H9 (cell line): ENCODE results near the gene S100A3. TPM values are rescaled to one million over a fixed set of nuclear protein-coding genes. Genes with fewer than 3 reads are reported as not detected.

Source experiments
- DNase-seq: peaks from one replicate; pipeline ENCODE4 v3.0.0-alpha.2; 2017
- H2AFZ ChIP-seq: one replicate; pipeline ENCODE4 v1.6.1; 2013; ENCODE audit warnings: mild to moderate bottlenecking, low read length, control low read depth, moderate library complexity
- H2AK5ac ChIP-seq: 2 replicates; pipeline ENCODE4 v1.6.1; 2013; ENCODE audit warnings: low read length, control low read depth, mixed read lengths; ENCODE audit not compliant: insufficient read length
- H2BK120ac ChIP-seq: one replicate; pipeline ENCODE4 v1.6.1; 2013; ENCODE audit warnings: low read depth, mild to moderate bottlenecking, low read length, control low read depth, inconsistent platforms; ENCODE audit not compliant: poor library complexity, severe bottlenecking
- H2BK12ac ChIP-seq: 2 replicates; pipeline ENCODE4 v1.6.1; 2013; ENCODE audit warnings: low read length, control low read depth, mixed read lengths, low read depth; ENCODE audit not compliant: insufficient read length
- H2BK15ac ChIP-seq: 2 replicates; pipeline ENCODE4 v1.6.1; 2013; ENCODE audit warnings: low read depth, low read length, control low read depth
- H2BK20ac ChIP-seq: one replicate; pipeline ENCODE4 v1.6.1; 2013; ENCODE audit warnings: low read depth, mild to moderate bottlenecking, low read length, control low read depth, inconsistent platforms; ENCODE audit not compliant: poor library complexity, severe bottlenecking
- H2BK5ac ChIP-seq: 2 replicates; pipeline ENCODE4 v1.6.1; 2013; ENCODE audit warnings: low read length, control low read depth, mixed read lengths; ENCODE audit not compliant: insufficient read length
- H3K14ac ChIP-seq: 2 replicates; pipeline ENCODE4 v1.6.1; 2013; ENCODE audit warnings: low read length, control low read depth; ENCODE audit not compliant: insufficient read depth
- H3K18ac ChIP-seq: 2 replicates; pipeline ENCODE4 v1.6.1; 2013; ENCODE audit warnings: low read depth, mild to moderate bottlenecking, mixed read lengths, low read length, control low read depth; ENCODE audit not compliant: insufficient read length
- H3K23ac ChIP-seq: 2 replicates; pipeline ENCODE4 v1.6.1; 2013; ENCODE audit warnings: low read length, control low read depth, mixed read lengths, low read depth; ENCODE audit not compliant: insufficient read length
- H3K23me2 ChIP-seq: 2 replicates; pipeline ENCODE4 v1.6.1; 2013; ENCODE audit warnings: low read depth, mild to moderate bottlenecking, mixed read lengths, low read length, control low read depth; ENCODE audit not compliant: insufficient read length, poor library complexity, severe bottlenecking
- H3K27ac ChIP-seq: 2 replicates; pipeline ENCODE4 v1.5.1; 2013; ENCODE audit warnings: low read length, control low read depth, mixed read lengths, low read depth; ENCODE audit not compliant: insufficient read length
- H3K27me3 ChIP-seq: 2 replicates; pipeline ENCODE4 v1.6.1; 2013; ENCODE audit warnings: low read length, control low read depth, inconsistent platforms; ENCODE audit not compliant: insufficient read depth
- H3K4ac ChIP-seq: 2 replicates; pipeline ENCODE4 v1.6.1; 2013; ENCODE audit warnings: low read depth, mild to moderate bottlenecking, control low read depth, inconsistent platforms, low read length, moderate library complexity
- H3K4me1 ChIP-seq: 2 replicates; pipeline ENCODE4 v1.6.1; 2013; ENCODE audit warnings: low read length, control low read depth, inconsistent platforms; ENCODE audit not compliant: insufficient read depth
- H3K4me2 ChIP-seq: 2 replicates; pipeline ENCODE4 v1.6.1; 2013; ENCODE audit warnings: low read length, control low read depth, mixed read lengths; ENCODE audit not compliant: insufficient read length, insufficient read depth
- H3K56ac ChIP-seq: 2 replicates; pipeline ENCODE4 v1.6.1; 2013; ENCODE audit warnings: low read depth, mild to moderate bottlenecking, mixed read lengths, low read length, control low read depth; ENCODE audit not compliant: insufficient read length
- H3K79me1 ChIP-seq: 2 replicates; pipeline ENCODE4 v1.6.1; 2013; ENCODE audit warnings: low read depth, mild to moderate bottlenecking, moderate library complexity, low read length, control low read depth, inconsistent platforms; ENCODE audit not compliant: insufficient read depth, poor library complexity, severe bottlenecking
- H3K79me2 ChIP-seq: 2 replicates; pipeline ENCODE4 v1.6.1; 2013; ENCODE audit warnings: low read length, control low read depth, inconsistent platforms; ENCODE audit not compliant: insufficient read depth
- H3K9ac ChIP-seq: 2 replicates; pipeline ENCODE4 v1.6.1; 2013; ENCODE audit warnings: low read length, control low read depth, mixed read lengths; ENCODE audit not compliant: insufficient read length; ENCODE audit errors: extremely low read depth
- H3K9me3 ChIP-seq: one replicate; pipeline ENCODE4 v1.6.1; 2013; ENCODE audit warnings: low read depth, low read length, inconsistent platforms; ENCODE audit not compliant: control insufficient read depth
- H3T11ph ChIP-seq: one replicate; pipeline ENCODE4 v1.6.1; 2013; ENCODE audit warnings: mild to moderate bottlenecking, low read length, control low read depth, inconsistent platforms
- H4K20me1 ChIP-seq: one replicate; pipeline ENCODE4 v1.6.1; 2013; ENCODE audit not compliant: control insufficient read depth, insufficient read length, insufficient read depth
- H4K5ac ChIP-seq: 2 replicates; pipeline ENCODE4 v1.6.1; 2013; ENCODE audit warnings: low read depth, mild to moderate bottlenecking, mixed read lengths, low read length, control low read depth; ENCODE audit not compliant: insufficient read length
- H4K8ac ChIP-seq: replicated peaks from 2 replicates; pipeline ENCODE4 v1.6.1; 2013; ENCODE audit warnings: low read length, control low read depth, mixed read lengths, low read depth; ENCODE audit not compliant: insufficient read length
- H4K91ac ChIP-seq: 2 replicates; pipeline ENCODE4 v1.6.1; 2013; ENCODE audit warnings: low read depth, mild to moderate bottlenecking, moderate library complexity, mixed read lengths, low read length, control low read depth; ENCODE audit not compliant: insufficient read length
- H3K27ac Mint-ChIP-seq, 3 experiments: 2 replicates in 2 of 3; 3 replicates in 1 of 3; pipeline ENCODE4 v1.8.0; 2020 to 2021; ENCODE audit warnings: mixed read lengths in 3 of 3, mild to moderate bottlenecking in 1 of 3, moderate library complexity in 1 of 3
- H3K27me3 Mint-ChIP-seq: 2 replicates; pipeline ENCODE4 v1.8.0; 2021; ENCODE audit warnings: low read depth, mild to moderate bottlenecking, moderate library complexity, mixed read lengths
- H3K36me3 Mint-ChIP-seq, 3 experiments: 2 replicates in 2 of 3; 3 replicates in 1 of 3; pipeline ENCODE4 v1.8.0; 2020 to 2021; ENCODE audit warnings: low read depth in 3 of 3, mixed read lengths in 3 of 3; ENCODE audit not compliant: insufficient read depth in 1 of 3
- H3K4me1 Mint-ChIP-seq, 2 experiments: 2 replicates each; pipeline ENCODE4 v1.8.0; 2020; ENCODE audit warnings: mixed read lengths in 2 of 2
- H3K4me3 Mint-ChIP-seq, 2 experiments: 2 replicates in 1 of 2; 3 replicates in 1 of 2; pipeline ENCODE4 v1.8.0; 2020 to 2021; ENCODE audit warnings: mild to moderate bottlenecking in 2 of 2, mixed read lengths in 2 of 2, moderate library complexity in 1 of 2
- H3K9me3 Mint-ChIP-seq, 2 experiments: 2 replicates in 1 of 2; 3 replicates in 1 of 2; pipeline ENCODE4 v1.8.0; 2020; ENCODE audit warnings: mild to moderate bottlenecking in 2 of 2, mixed read lengths in 2 of 2, moderate library complexity in 1 of 2
- WGBS: extraction: QIAGEN DNeasy Blood & Tissue Kit; methylation state at CpG from one replicate; pipeline ENCODE4 v1.1.7; 2013; ENCODE audit warnings: missing lambda C conversion rate, low lambda C conversion rate, mixed read lengths; ENCODE audit not compliant: insufficient read length; ENCODE audit errors: extremely low coverage; 5-methylcytosine and 5-hydroxymethylcytosine counted together
- total RNA-seq: library from RNA; stranded (reverse); gene quantifications from 2 replicates; pipeline ENCODE4 v1.2.1, GENCODE V29; 2021
- TF ChIP-seq, protein P1 (sequence below): fragments of 200-600 bp; sonication (generic); conservative IDR thresholded peaks from 3 replicates; pipeline ENCODE4 v1.8.0; 2021; ENCODE audit warnings: antibody characterized with exemption, mild to moderate bottlenecking

Gene S100A3
- total RNA-seq, 1 experiment from 2014 or later: not detected

GRCh38 chr1:153513023-153513422 is 36.0 kb downstream of the S100A3 start:
- Histone ChIP-seq H3K4me1 (no peaks in the 10 kb centered on the region), H2BK5ac (no peak overlapping the region), H3K4me2 (no peak overlapping the region), H3K14ac (no peak overlapping the region), H3K9ac (no peak overlapping the region), H2AK5ac (no peak overlapping the region), H4K91ac (no peak overlapping the region), H2BK120ac (no peak overlapping the region), H3K9me3 (no peaks in the 10 kb centered on the region), H3K79me1 (no peaks in the 10 kb centered on the region), H4K8ac (no peak overlapping the region), H2AFZ (no peak overlapping the region), H2BK12ac (no peak overlapping the region), H3K23ac (no peak overlapping the region), H3K4ac (no peak overlapping the region), H3K27me3 (no peaks in the 10 kb centered on the region; the same call in 1 of the 2 replicates), H3K56ac (no peak overlapping the region), H3K23me2 (no peaks in the 10 kb centered on the region), H3K27ac (no peak overlapping the region), H3K18ac (no peak overlapping the region), H2BK15ac (no peak overlapping the region), H3T11ph (no peak overlapping the region), H4K20me1 (no peaks in the 10 kb centered on the region), H3K79me2 (no peaks in the 10 kb centered on the region), H2BK20ac (no peak overlapping the region), H4K5ac (no peak overlapping the region)
- no CpG with 5 or more reads among the region's 3 CpGs for WGBS
- Mint-ChIP-seq H3K27ac (no peak overlapping the region), H3K4me3 (no peak overlapping the region), H3K9me3 (no peaks in the 10 kb centered on the region), H3K36me3 (no peaks in the 10 kb centered on the region), H3K27me3 (peaks cover 70% of the 10 kb centered on the region), H3K4me1 (peaks cover 7 to 8% of the 10 kb centered on the region in 2 experiments; a peak in 2 of 4 replicates)
- TF ChIP-seq, protein P1, sequence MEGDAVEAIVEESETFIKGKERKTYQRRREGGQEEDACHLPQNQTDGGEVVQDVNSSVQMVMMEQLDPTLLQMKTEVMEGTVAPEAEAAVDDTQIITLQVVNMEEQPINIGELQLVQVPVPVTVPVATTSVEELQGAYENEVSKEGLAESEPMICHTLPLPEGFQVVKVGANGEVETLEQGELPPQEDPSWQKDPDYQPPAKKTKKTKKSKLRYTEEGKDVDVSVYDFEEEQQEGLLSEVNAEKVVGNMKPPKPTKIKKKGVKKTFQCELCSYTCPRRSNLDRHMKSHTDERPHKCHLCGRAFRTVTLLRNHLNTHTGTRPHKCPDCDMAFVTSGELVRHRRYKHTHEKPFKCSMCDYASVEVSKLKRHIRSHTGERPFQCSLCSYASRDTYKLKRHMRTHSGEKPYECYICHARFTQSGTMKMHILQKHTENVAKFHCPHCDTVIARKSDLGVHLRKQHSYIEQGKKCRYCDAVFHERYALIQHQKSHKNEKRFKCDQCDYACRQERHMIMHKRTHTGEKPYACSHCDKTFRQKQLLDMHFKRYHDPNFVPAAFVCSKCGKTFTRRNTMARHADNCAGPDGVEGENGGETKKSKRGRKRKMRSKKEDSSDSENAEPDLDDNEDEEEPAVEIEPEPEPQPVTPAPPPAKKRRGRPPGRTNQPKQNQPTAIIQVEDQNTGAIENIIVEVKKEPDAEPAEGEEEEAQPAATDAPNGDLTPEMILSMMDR: no peak
- DNase-seq: no peak
